HepG2 (cell line): ENCODE measurements around the gene FKBP5. TPM values are rescaled to one million over a fixed set of nuclear protein-coding genes. Genes with fewer than 3 reads are reported as not detected.

Source experiments
- AKNA ChIP-seq: sonication (generic); formaldehyde crosslinking; IDR thresholded peaks from 2 replicates; pipeline ENCODE4 v1.4.0; 2020; ENCODE audit warnings: missing genetic modification reagents, borderline replicate concordance
- ATM ChIP-seq: fragments of 450-650 bp; IDR thresholded peaks from 2 replicates; pipeline ENCODE4 v1.7.1; 2017; ENCODE audit warnings: mild to moderate bottlenecking, borderline replicate concordance
- CENPBD1 ChIP-seq: sonication (generic); formaldehyde crosslinking; IDR thresholded peaks from 2 replicates; pipeline ENCODE4 v1.8.0; 2022; ENCODE audit warnings: missing genetic modification reagents, low read depth, mild to moderate bottlenecking, borderline replicate concordance
- JUN ChIP-seq: sonication (generic); formaldehyde crosslinking; IDR thresholded peaks from 2 replicates; pipeline ENCODE4 v1.4.0; 2020; ENCODE audit warnings: mild to moderate bottlenecking, missing genetic modification reagents
- KDM4B ChIP-seq: sonication (generic); formaldehyde crosslinking; IDR thresholded peaks from 2 replicates; pipeline ENCODE4 v1.4.0; 2020; ENCODE audit warnings: missing genetic modification reagents
- MIXL1 ChIP-seq: IDR thresholded peaks from 2 replicates; pipeline ENCODE4 v1.6.1; 2016
- NFYC ChIP-seq: IDR thresholded peaks from 2 replicates; pipeline ENCODE4 v1.6.1; 2016; ENCODE audit warnings: missing genetic modification reagents, missing compliant biosample characterization
- PRMT3 ChIP-seq: sonication (generic); formaldehyde crosslinking; IDR thresholded peaks from 2 replicates; pipeline ENCODE4 v1.8.1; 2022; ENCODE audit warnings: low read depth, mild to moderate bottlenecking, moderate library complexity, missing genetic modification reagents, borderline replicate concordance
- SATB2 ChIP-seq: sonication (generic); formaldehyde crosslinking; IDR thresholded peaks from 2 replicates; pipeline ENCODE4 v1.5.0; 2020; ENCODE audit warnings: missing genetic modification reagents
- SRSF1 ChIP-seq: fragments of 200-400 bp; formaldehyde crosslinking; optimal IDR thresholded peaks from 2 replicates; pipeline ENCODE3; 2017; ENCODE audit warnings: mild to moderate bottlenecking, low read depth, low read length, moderate library complexity
- THAP11 ChIP-seq: IDR thresholded peaks from 2 replicates; pipeline ENCODE4 v1.6.1; 2016; ENCODE audit warnings: missing biosample characterization, missing genetic modification reagents
- ZNF407 ChIP-seq: sonication (generic); formaldehyde crosslinking; IDR thresholded peaks from one replicate; pipeline ENCODE4 v1.5.1; 2020; ENCODE audit warnings: mild to moderate bottlenecking, missing genetic modification reagents; ENCODE audit errors: not compliant biosample characterization
- ZNF558 ChIP-seq: sonication (generic); formaldehyde crosslinking; IDR thresholded peaks from 2 replicates; pipeline ENCODE4 v1.9.0; 2022; ENCODE audit warnings: mild to moderate bottlenecking, missing genetic modification reagents, borderline replicate concordance
- ZNF563 ChIP-seq: sonication (generic); formaldehyde crosslinking; IDR thresholded peaks from 2 replicates; pipeline ENCODE4 v1.8.0; 2022; ENCODE audit warnings: mild to moderate bottlenecking, moderate library complexity, missing genetic modification reagents
- ZNF776 ChIP-seq: sonication (generic); formaldehyde crosslinking; IDR thresholded peaks from 2 replicates; pipeline ENCODE4 v1.4.0; 2020; ENCODE audit warnings: mild to moderate bottlenecking, missing genetic modification reagents
- ZSCAN22 ChIP-seq: sonication (generic); formaldehyde crosslinking; IDR thresholded peaks from 2 replicates; pipeline ENCODE4 v1.4.0; 2020; ENCODE audit warnings: mild to moderate bottlenecking, missing genetic modification reagents
- polyA plus RNA-seq, 8 experiments: library from polyadenylated mRNA; depleted of rRNA in 3 of 8; stranded (reverse) in 7 of 8; unstranded in 1 of 8; fragments of >200 nt; fragmentation: Illumina TruSeq in 4 of 8; extraction: Trizol in 4 of 8; gene quantifications; 2 replicates each; pipeline versions ENCODE4 v1.2.1 to v1.2.3, GENCODE V29; 2011 to 2016; ENCODE audit warnings: low read depth in 4 of 8, missing spikeins in 1 of 8, mixed read lengths in 1 of 8; ENCODE audit not compliant: insufficient read depth in 1 of 8
- total RNA-seq, 5 experiments: library from RNA; depleted of rRNA; stranded (reverse); fragments of >200 nt; fragmentation: Illumina TruSeq; extraction: Trizol; gene quantifications; 2 replicates each; pipeline ENCODE4 v1.2.3, GENCODE V29; 2016; ENCODE audit warnings: low read depth in 1 of 5

FKBP5 gene
- total and polyA plus RNA-seq, 2 of the 13 experiments (the other 11 are each of a cell fraction or from before 2014, with no cell fraction given) = 8.0 to 17.4 TPM

- TF ChIP-seq ZNF776 (CRISPR knock-in tag) (no peak; the same call in 1 of the 2 replicates), ZNF563 (CRISPR knock-in tag) (peak; percentile 35), MIXL1 (CRISPR knock-in tag) (peak; percentile 54; the same call in 1 of the 2 replicates), NFYC (CRISPR knock-in tag) (peak; percentile 91), SATB2 (CRISPR knock-in tag) (no peak), KDM4B (CRISPR knock-in tag) (no peak), ZNF407 (CRISPR knock-in tag) (peak; percentile 78), THAP11 (peak; percentile 64; the same call in 1 of the 2 replicates), AKNA (CRISPR knock-in tag) (0 out of 2 replicates have a peak, but pooled peaks have one; percentile 21), ZNF558 (CRISPR knock-in tag) (0 out of 2 replicates have a peak, but pooled peaks have one; percentile 63), PRMT3 (CRISPR knock-in tag) (peak; percentile 73; the same call in 1 of the 2 replicates), ZSCAN22 (no peak), JUN (CRISPR knock-in tag) (no peak), CENPBD1 (CRISPR knock-in tag) (no peak; the same call in 1 of the 2 replicates), ATM (no peak), SRSF1 (peak; percentile 40)
Measured at GRCh38 chr6:35688605-35689322, at the start of gene FKBP5 (continued).
